Activated CD8-positive, alpha-beta T cell treated with anti-CD3 and anti-CD28 coated beads for 36 hours (primary cell): Measurements from ENCODE around the gene TUBB4A. TPM values are rescaled to one million over a fixed set of nuclear protein-coding genes. Genes with fewer than 3 reads are reported as not detected.

Source experiments
- ATAC-seq: fragments of 200-7000 bp; cut with Tn5 transposase; one replicate; pipeline ENCODE4 v1.10.0; 2021; ENCODE audit warnings: mild to moderate bottlenecking, moderate library complexity
- CTCF ChIA-PET: fragments of 350-600 bp; sonication (Branson Sonifier 250); formaldehyde crosslinking; loops from one replicate; lab custom pipeline; 2021; ENCODE audit warnings: antibody characterized with exemption; lab: Charles Lee
- POLR2A ChIA-PET: fragments of 350-600 bp; sonication (Branson Sonifier 250); formaldehyde crosslinking; loops from one replicate; lab custom pipeline; 2021; ENCODE audit warnings: antibody characterized with exemption; lab: Charles Lee
- DNase-seq: peaks from one replicate; pipeline ENCODE4 v3.0.0-alpha.2; 2020
- H3K27ac Mint-ChIP-seq: one replicate; pipeline ENCODE4 v1.8.0; 2021; ENCODE audit warnings: mild to moderate bottlenecking, mixed read lengths
- H3K27me3 Mint-ChIP-seq: one replicate; pipeline ENCODE4 v1.8.0; 2021; ENCODE audit warnings: mixed read lengths
- H3K36me3 Mint-ChIP-seq: one replicate; pipeline ENCODE4 v1.8.0; 2021; ENCODE audit warnings: low read depth, mixed read lengths
- H3K4me1 Mint-ChIP-seq: one replicate; pipeline ENCODE4 v1.8.0; 2021; ENCODE audit warnings: low read depth, mixed read lengths
- H3K4me3 Mint-ChIP-seq: one replicate; pipeline ENCODE4 v1.8.0; 2021; ENCODE audit warnings: mild to moderate bottlenecking, moderate library complexity, mixed read lengths
- H3K9me3 Mint-ChIP-seq: one replicate; pipeline ENCODE4 v1.8.0; 2021; ENCODE audit warnings: mixed read lengths
- intact Hi-C: fragments of 100-400 bp; cut with micrococcal nuclease; formaldehyde crosslinking; loops from one replicate; pipeline ENCODE4 v1.10.0; 2022
- total RNA-seq, 2 experiments: library from RNA; stranded (reverse); gene quantifications; one replicate each; pipeline ENCODE4 v1.2.3, GENCODE V29; 2021
- TF ChIP-seq, protein P1 (sequence below): fragments of 200-600 bp; IDR thresholded peaks from one replicate; pipeline ENCODE4 v1.8.0; 2022; ENCODE audit warnings: antibody characterized with exemption, mild to moderate bottlenecking

Gene TUBB4A
- total RNA-seq, 2 experiments from 2014 or later = 9.6 to 10.6 TPM

DNA sequence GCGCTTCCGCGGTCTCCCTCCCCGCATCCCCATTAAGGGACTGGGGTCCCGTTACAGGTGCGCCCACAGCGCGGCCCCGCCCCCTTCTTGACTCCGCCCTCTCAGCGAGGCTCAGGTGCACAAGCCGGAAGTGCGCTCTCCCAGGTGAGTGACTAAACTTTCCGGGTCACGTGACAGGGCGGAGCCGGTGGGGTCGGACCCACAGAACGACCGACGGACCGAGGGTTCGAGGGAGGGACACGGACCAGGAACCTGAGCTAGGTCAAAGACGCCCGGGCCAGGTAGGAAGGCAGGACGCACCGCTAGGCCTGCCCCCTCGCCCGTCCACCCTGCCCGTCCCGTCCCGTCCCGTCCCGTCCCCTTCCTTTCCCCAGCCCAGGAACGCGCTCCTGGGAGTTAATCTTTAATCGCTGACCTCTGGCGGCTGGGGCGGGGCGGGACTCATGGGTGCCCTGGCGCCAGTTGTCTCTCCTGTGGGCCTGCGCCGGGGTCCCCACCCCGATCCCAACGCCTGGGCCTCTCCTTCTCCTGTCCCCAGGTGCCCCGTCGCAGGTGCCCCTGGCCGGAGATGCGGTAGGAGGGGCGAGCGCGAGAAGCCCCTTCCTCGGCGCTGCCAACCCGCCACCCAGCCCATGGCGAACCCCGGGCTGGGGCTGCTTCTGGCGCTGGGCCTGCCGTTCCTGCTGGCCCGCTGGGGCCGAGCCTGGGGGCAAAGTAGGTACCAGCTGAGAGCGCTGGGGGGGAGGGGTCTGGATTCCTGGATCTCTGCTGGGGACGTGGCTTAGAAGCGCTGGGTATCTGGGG, 37.8 kb downstream of the TUBB4A start, which contains the start of gene CRB3:
Gene CRB3 (plus strand): TSS at position 202 of the 804 bp plus-strand sequence. CDS start 431 bp downstream, at position 633.
- TF ChIP-seq, protein P1, sequence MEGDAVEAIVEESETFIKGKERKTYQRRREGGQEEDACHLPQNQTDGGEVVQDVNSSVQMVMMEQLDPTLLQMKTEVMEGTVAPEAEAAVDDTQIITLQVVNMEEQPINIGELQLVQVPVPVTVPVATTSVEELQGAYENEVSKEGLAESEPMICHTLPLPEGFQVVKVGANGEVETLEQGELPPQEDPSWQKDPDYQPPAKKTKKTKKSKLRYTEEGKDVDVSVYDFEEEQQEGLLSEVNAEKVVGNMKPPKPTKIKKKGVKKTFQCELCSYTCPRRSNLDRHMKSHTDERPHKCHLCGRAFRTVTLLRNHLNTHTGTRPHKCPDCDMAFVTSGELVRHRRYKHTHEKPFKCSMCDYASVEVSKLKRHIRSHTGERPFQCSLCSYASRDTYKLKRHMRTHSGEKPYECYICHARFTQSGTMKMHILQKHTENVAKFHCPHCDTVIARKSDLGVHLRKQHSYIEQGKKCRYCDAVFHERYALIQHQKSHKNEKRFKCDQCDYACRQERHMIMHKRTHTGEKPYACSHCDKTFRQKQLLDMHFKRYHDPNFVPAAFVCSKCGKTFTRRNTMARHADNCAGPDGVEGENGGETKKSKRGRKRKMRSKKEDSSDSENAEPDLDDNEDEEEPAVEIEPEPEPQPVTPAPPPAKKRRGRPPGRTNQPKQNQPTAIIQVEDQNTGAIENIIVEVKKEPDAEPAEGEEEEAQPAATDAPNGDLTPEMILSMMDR = no peak
- ChIA-PET CTCF (interaction anchor here (1.1 kb wide), 1 partner anchor 17 kb away, joined by 3 read pairs; the partner anchor contains the start of gene DENND1C), POLR2A (interaction anchor here (1.2 to 2.0 kb wide), 3 partner anchors 12 to 17 kb away, joined by 3 to 9 read pairs (median 3); partner anchors contain the start of gene DENND1C)
- H3K4me1 Mint-ChIP-seq = peaks cover 11% of the 10 kb centered on the region
- H3K4me3 Mint-ChIP-seq = no peak within 1 kb of the TSS
- no peak for ATAC-seq
- no peaks in the 10 kb centered on the region for H3K9me3 Mint-ChIP-seq
- no peak within 1 kb of the TSS for H3K27ac Mint-ChIP-seq
- peak; percentile 33 for DNase-seq
- intact Hi-C loops = no loop called here
- H3K27me3 Mint-ChIP-seq = no peaks in the 10 kb centered on the region
- peaks cover 5% of the 10 kb centered on the region for H3K36me3 Mint-ChIP-seq

DNA sequence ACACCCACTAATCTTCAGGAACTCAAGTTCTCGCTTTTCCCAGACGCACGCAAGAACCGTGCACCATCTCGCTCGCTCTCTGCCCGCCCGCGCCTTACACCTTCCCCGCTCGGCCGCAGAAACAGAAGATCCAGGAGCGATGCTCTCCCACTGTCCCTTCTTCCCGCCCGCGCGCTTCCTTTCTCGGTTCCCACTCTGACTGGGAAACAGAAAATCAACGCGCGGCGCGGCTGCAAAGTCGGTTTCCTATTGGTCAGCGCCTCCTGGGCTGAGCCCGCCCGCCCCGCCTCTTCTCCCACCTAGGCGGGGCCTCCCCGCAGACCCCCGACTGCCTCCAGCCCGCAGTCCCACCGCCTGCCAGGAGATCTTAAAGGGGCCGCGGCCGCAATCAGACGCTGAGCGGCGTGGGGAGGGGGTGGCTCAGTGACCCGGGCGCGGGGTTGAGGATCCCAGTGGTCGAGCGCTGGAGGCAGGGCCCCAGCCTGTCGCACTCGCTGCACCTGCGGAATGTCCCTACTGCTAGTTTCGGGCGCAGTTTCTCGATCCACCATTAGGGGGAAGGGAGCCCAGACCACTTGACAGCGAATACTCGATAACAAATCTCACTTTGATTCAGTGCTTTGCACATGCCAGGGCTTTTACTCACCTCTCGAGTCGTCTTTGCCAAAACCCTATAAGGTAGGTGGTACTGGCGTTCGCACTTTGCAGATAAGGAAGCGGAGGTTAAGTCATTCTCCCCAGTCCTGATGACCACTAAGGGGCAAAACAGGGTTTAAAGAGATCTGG, 41.8 kb downstream of the TUBB4A start:
- peaks cover 23% of the 10 kb centered on the region for H3K4me1 Mint-ChIP-seq
- peak overlapping the region; percentile 83 for H3K4me3 Mint-ChIP-seq
- H3K36me3 Mint-ChIP-seq = peaks cover 13% of the 10 kb centered on the region
- H3K27me3 Mint-ChIP-seq = no peaks in the 10 kb centered on the region
- peaks cover 3% of the 10 kb centered on the region for H3K9me3 Mint-ChIP-seq
- TF ChIP-seq, protein P1 = peak; percentile 53
- CTCF ChIA-PET = interaction anchor here (1.2 kb wide), 1 partner anchor 209 kb away, joined by 3 read pairs; the partner anchor contains the start of gene TNFSF14
- peak overlapping the region; percentile 68 for H3K27ac Mint-ChIP-seq
- intact Hi-C loops = no loop called here
- DNase-seq (peak; percentile 98), ATAC-seq (peak; percentile 89)
- POLR2A ChIA-PET = interaction anchor here (1.0 to 1.2 kb wide), 3 partner anchors 12 to 215 kb away, joined by 3 to 5 read pairs (median 3); no protein-coding TSS in a partner anchor

- Mint-ChIP-seq H3K27ac (peak within 1 kb of the TSS; percentile 75), H3K36me3 (peaks cover 20% of the 10 kb centered on the region), H3K4me3 (peak within 1 kb of the TSS; percentile 83), H3K4me1 (peaks cover 19% of the 10 kb centered on the region), H3K9me3 (peaks cover 10% of the 10 kb centered on the region), H3K27me3 (no peaks in the 10 kb centered on the region)
- TF ChIP-seq, protein P1 = no peak
- POLR2A ChIA-PET = interaction anchor here (0.9 to 1.2 kb wide), 3 partner anchors 13 to 404 kb away, joined by 3 to 5 read pairs (median 3); no protein-coding TSS in a partner anchor
- peak; percentile 31 for ATAC-seq
- CTCF ChIA-PET = interaction anchor here (1.2 kb wide), 1 partner anchor 210 kb away, joined by 3 read pairs; the partner anchor contains the start of gene TNFSF14
- intact Hi-C loops = no loop called here
- peak; percentile 55 for DNase-seq
Measured at GRCh38 chr19:6459262-6460098, 42.6 kb downstream of the TUBB4A start, which contains the start of gene SLC25A23. Gene SLC25A23, minus strand, starts transcription at chr19:6459792. Its CDS starts 164 bp downstream, at chr19:6459628.

- CTCF ChIA-PET = interaction anchor here (1.2 kb wide), 1 partner anchor 211 kb away, joined by 3 read pairs; the partner anchor contains the start of gene TNFSF14
- H3K4me1 Mint-ChIP-seq = peaks cover 19% of the 10 kb centered on the region
- H3K27ac Mint-ChIP-seq = peak overlapping the region; percentile 75
- H3K36me3 Mint-ChIP-seq = peaks cover 27% of the 10 kb centered on the region
- peak overlapping the region; percentile 79 for H3K4me3 Mint-ChIP-seq
- H3K27me3 Mint-ChIP-seq = no peaks in the 10 kb centered on the region
- ATAC-seq = no peak
- DNase-seq = no peak
- TF ChIP-seq, protein P1 = no peak
- intact Hi-C loops = no loop called here
- peaks cover 17% of the 10 kb centered on the region for H3K9me3 Mint-ChIP-seq
- POLR2A ChIA-PET = interaction anchor here (0.6 to 1.3 kb wide), 5 partner anchors 12 to 405 kb away, joined by 3 to 6 read pairs (median 3); partner anchors contain the start of genes DENND1C and KHSRP
Measured at GRCh38 chr19:6458695-6459261, 43.3 kb downstream of the TUBB4A start.
